ENCODE results near the gene NDUFAF7.
A peak's percentile ranks its signal among the peaks of the same experiment; 100 is the strongest.
"Not testable (repeated sequence)": the region's sequence is repeated elsewhere in the genome, so short reads cannot be mapped to it uniquely, and the experiment has no call there.

Gene NDUFAF7

DNA sequence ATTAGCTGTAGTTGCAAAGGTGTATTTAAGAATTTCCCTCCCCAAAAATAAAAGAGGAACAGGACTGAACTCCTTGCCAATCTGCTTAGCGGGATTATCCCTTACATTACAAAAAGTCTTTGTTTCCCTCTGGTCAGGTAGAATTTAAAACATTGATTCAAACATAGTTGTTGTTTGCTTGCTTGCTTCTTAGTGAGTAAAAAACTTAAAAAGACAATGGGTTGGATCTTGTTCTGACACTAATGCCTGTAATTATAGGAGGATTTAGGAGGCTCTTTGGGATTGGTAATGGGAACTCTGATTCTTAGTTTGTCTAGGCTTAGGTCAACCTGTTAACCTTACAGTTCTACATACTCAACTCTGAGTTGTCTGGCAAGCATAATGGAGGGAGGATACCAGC is 38.9 kb upstream of the NDUFAF7 start:
- Histone ChIP-seq H2BK5ac (ENCODE audit: low read depth, low read length, poor library complexity, severe bottlenecking) (no peak overlapping the region), H3K18ac (ENCODE audit: low read depth in 1 of 2, low read length in 2 of 2) (no peak overlapping the region), H3K4me2 (ENCODE audit: low read length, poor library complexity, severe bottlenecking) (no peak overlapping the region), H2BK12ac (ENCODE audit: low read length in 2 of 2) (no peak overlapping the region), H4K91ac (ENCODE audit: low read length) (no peak overlapping the region), H2AK5ac (ENCODE audit: low read length, severe bottlenecking) (no peak overlapping the region), H3K14ac (ENCODE audit: low read length in 2 of 2) (no peak overlapping the region), H3K79me1 (replicated peaks; ENCODE audit: low read length, poor library complexity, severe bottlenecking) (no peaks in the 10 kb centered on the region), H3K9ac (ENCODE audit: low read length) (no peak overlapping the region), H3K9me3 (ENCODE audit: control insufficient read depth, low read length) (no peaks in the 10 kb centered on the region), H3K36me3 (ENCODE audit: control insufficient read depth in 1 of 2, insufficient read depth in 2 of 2, low read depth in 1 of 2, low read length in 2 of 2) (no peaks in the 10 kb centered on the region), H3K4me3 (ENCODE audit: insufficient read depth in 1 of 2, low read depth in 1 of 2, low read length in 2 of 2) (no peak overlapping the region), H3K27ac (ENCODE audit: low read length, poor library complexity, severe bottlenecking) (no peak overlapping the region), H2BK120ac (ENCODE audit: low read depth, low read length) (no peak overlapping the region), H3K23ac (ENCODE audit: low read length in 2 of 2) (no peak overlapping the region), H3K4ac (ENCODE audit: low read depth in 1 of 2, low read length in 2 of 2) (no peak overlapping the region), H3K27me3 (ENCODE audit: control insufficient read depth in 1 of 2, insufficient read depth in 1 of 2, low read length in 2 of 2) (no peaks in the 10 kb centered on the region), H2BK15ac (ENCODE audit: low read depth, poor library complexity, severe bottlenecking) (no peak overlapping the region), H4K8ac (ENCODE audit: low read length) (no peak overlapping the region), H3K4me1 (ENCODE audit: control insufficient read depth, insufficient read depth, low read depth, low read length) (peaks cover 9% of the 10 kb centered on the region), H2AFZ (ENCODE audit: low read depth, low read length) (no peak overlapping the region)
- no CpG with 5 or more reads among the region's 1 CpG for WGBS
- no peak for DNase-seq

- WGBS = 89% methylated on average over 20 of the region's 20 CpGs
- H3K14ac ChIP-seq (ENCODE audit: low read length in 2 of 2); H3K27me3 ChIP-seq (ENCODE audit: control insufficient read depth in 1 of 2, insufficient read depth in 1 of 2, low read length in 2 of 2): not testable (repeated sequence)
Observed at GRCh38 chr2:37195862-37196319, 35.6 kb upstream of the NDUFAF7 start.

GRCh38 chr2:37196320-37197195 is 34.9 kb upstream of the NDUFAF7 start, which contains the start of gene CEBPZOS:
CEBPZOS (plus strand) TSS chr2:37196496; CDS start chr2:37199705, 3,209 bp downstream.
- H3K4me1 ChIP-seq (ENCODE audit: control insufficient read depth, insufficient read depth, low read depth, low read length) = peaks cover 7% of the 10 kb centered on the region
- no peak within 1 kb of the TSS for H2BK5ac ChIP-seq (ENCODE audit: low read depth, low read length, poor library complexity, severe bottlenecking)
- peak; percentile 82 for DNase-seq
- H3K9me3 ChIP-seq (ENCODE audit: control insufficient read depth, low read length) = no peaks in the 10 kb centered on the region
- H2BK12ac ChIP-seq (ENCODE audit: low read length in 2 of 2) = no peak within 1 kb of the TSS
- peak within 1 kb of the TSS; percentile 58 for H3K27ac ChIP-seq (ENCODE audit: low read length, poor library complexity, severe bottlenecking)
- no peak within 1 kb of the TSS for H3K14ac ChIP-seq (ENCODE audit: low read length in 2 of 2)
- H2BK120ac ChIP-seq (ENCODE audit: low read depth, low read length) = no peak within 1 kb of the TSS
- no peak within 1 kb of the TSS for H3K23ac ChIP-seq (ENCODE audit: low read length in 2 of 2)
- H2AK5ac ChIP-seq (ENCODE audit: low read length, severe bottlenecking) = no peak within 1 kb of the TSS
- peak within 1 kb of the TSS; percentile 77 to 87 for H3K4ac ChIP-seq (ENCODE audit: low read depth in 1 of 2, low read length in 2 of 2)
- H3K36me3 ChIP-seq (ENCODE audit: control insufficient read depth in 1 of 2, insufficient read depth in 2 of 2, low read depth in 1 of 2, low read length in 2 of 2) = peaks cover 4 to 18% of the 10 kb centered on the region in 2 experiments
- H3K18ac ChIP-seq (ENCODE audit: low read depth in 1 of 2, low read length in 2 of 2) = peak within 1 kb of the TSS; percentile 79 to 98
- H4K8ac ChIP-seq (ENCODE audit: low read length) = peak within 1 kb of the TSS; percentile 93
- peak within 1 kb of the TSS; percentile 71 for H4K91ac ChIP-seq (ENCODE audit: low read length)
- H3K79me1 ChIP-seq (replicated peaks; ENCODE audit: low read length, poor library complexity, severe bottlenecking) = peaks cover 6% of the 10 kb centered on the region
- under 1% methylated on average over 71 of the region's 72 CpGs for WGBS
- peak within 1 kb of the TSS; percentile 57 for H2BK15ac ChIP-seq (ENCODE audit: low read depth, poor library complexity, severe bottlenecking)
- no peaks in the 10 kb centered on the region for H3K27me3 ChIP-seq (ENCODE audit: control insufficient read depth in 1 of 2, insufficient read depth in 1 of 2, low read length in 2 of 2)
- peak within 1 kb of the TSS; percentile 83 for H2AFZ ChIP-seq (ENCODE audit: low read depth, low read length)
- peak within 1 kb of the TSS; percentile 64 for H3K4me2 ChIP-seq (ENCODE audit: low read length, poor library complexity, severe bottlenecking)
- H3K4me3 ChIP-seq (ENCODE audit: insufficient read depth in 1 of 2, low read depth in 1 of 2, low read length in 2 of 2) = peak within 1 kb of the TSS; percentile 82 to 84
- peak within 1 kb of the TSS; percentile 92 for H3K9ac ChIP-seq (ENCODE audit: low read length)

More at GRCh38 chr2:37195862-37196319, 35.6 kb upstream of the NDUFAF7 start:
- H4K91ac ChIP-seq (ENCODE audit: low read length); H3K4ac ChIP-seq (ENCODE audit: low read depth in 1 of 2, low read length in 2 of 2); H3K4me1 ChIP-seq (ENCODE audit: control insufficient read depth, insufficient read depth, low read depth, low read length); H2BK12ac ChIP-seq (ENCODE audit: low read length in 2 of 2); H3K18ac ChIP-seq (ENCODE audit: low read depth in 1 of 2, low read length in 2 of 2); H3K79me1 ChIP-seq (replicated peaks; ENCODE audit: low read length, poor library complexity, severe bottlenecking); H2AK5ac ChIP-seq (ENCODE audit: low read length, severe bottlenecking); H2BK120ac ChIP-seq (ENCODE audit: low read depth, low read length); H3K27ac ChIP-seq (ENCODE audit: low read length, poor library complexity, severe bottlenecking); H3K23ac ChIP-seq (ENCODE audit: low read length in 2 of 2); H3K9me3 ChIP-seq (ENCODE audit: control insufficient read depth, low read length); H2BK5ac ChIP-seq (ENCODE audit: low read depth, low read length, poor library complexity, severe bottlenecking); DNase-seq: not testable (repeated sequence)
- Histone ChIP-seq H2BK15ac (ENCODE audit: low read depth, poor library complexity, severe bottlenecking) (peak overlapping the region; percentile 57), H2AFZ (ENCODE audit: low read depth, low read length) (peak overlapping the region; percentile 83), H3K4me2 (ENCODE audit: low read length, poor library complexity, severe bottlenecking) (peak overlapping the region; percentile 64), H3K9ac (ENCODE audit: low read length) (peak overlapping the region; percentile 92), H4K8ac (ENCODE audit: low read length) (peak overlapping the region; percentile 47), H3K36me3 (ENCODE audit: control insufficient read depth in 1 of 2, insufficient read depth in 2 of 2, low read depth in 1 of 2, low read length in 2 of 2) (peaks cover 4 to 11% of the 10 kb centered on the region in 2 experiments), H3K4me3 (ENCODE audit: insufficient read depth in 1 of 2, low read depth in 1 of 2, low read length in 2 of 2) (peak overlapping the region in 1 of 2 experiments; percentile 82)

GRCh38 chr2:37198681-37199065 is 32.8 kb upstream of the NDUFAF7 start:
- WGBS = 79% methylated on average over 8 of the region's 8 CpGs

More at GRCh38 chr2:37198681-37199065, 32.8 kb upstream of the NDUFAF7 start:
- Histone ChIP-seq H3K9me3 (ENCODE audit: control insufficient read depth, low read length) (peaks cover 2% of the 10 kb centered on the region), H2AFZ (ENCODE audit: low read depth, low read length) (no peak overlapping the region), H3K23ac (ENCODE audit: low read length in 2 of 2) (no peak overlapping the region), H3K36me3 (ENCODE audit: control insufficient read depth in 1 of 2, insufficient read depth in 2 of 2, low read depth in 1 of 2, low read length in 2 of 2) (peaks cover 7 to 37% of the 10 kb centered on the region in 2 experiments), H4K8ac (ENCODE audit: low read length) (no peak overlapping the region), H3K79me1 (replicated peaks; ENCODE audit: low read length, poor library complexity, severe bottlenecking) (peaks cover 7% of the 10 kb centered on the region), H2BK5ac (ENCODE audit: low read depth, low read length, poor library complexity, severe bottlenecking) (no peak overlapping the region), H2BK15ac (ENCODE audit: low read depth, poor library complexity, severe bottlenecking) (no peak overlapping the region), H3K4me1 (ENCODE audit: control insufficient read depth, insufficient read depth, low read depth, low read length) (peaks cover 5% of the 10 kb centered on the region), H3K18ac (ENCODE audit: low read depth in 1 of 2, low read length in 2 of 2) (no peak overlapping the region), H2BK12ac (ENCODE audit: low read length in 2 of 2) (no peak overlapping the region), H4K91ac (ENCODE audit: low read length) (no peak overlapping the region), H3K27ac (ENCODE audit: low read length, poor library complexity, severe bottlenecking) (no peak overlapping the region), H2AK5ac (ENCODE audit: low read length, severe bottlenecking) (no peak overlapping the region), H2BK120ac (ENCODE audit: low read depth, low read length) (no peak overlapping the region), H3K4ac (ENCODE audit: low read depth in 1 of 2, low read length in 2 of 2) (no peak overlapping the region), H3K4me3 (ENCODE audit: insufficient read depth in 1 of 2, low read depth in 1 of 2, low read length in 2 of 2) (no peak overlapping the region), H3K14ac (ENCODE audit: low read length in 2 of 2) (no peak overlapping the region), H3K9ac (ENCODE audit: low read length) (no peak overlapping the region), H3K4me2 (ENCODE audit: low read length, poor library complexity, severe bottlenecking) (no peak overlapping the region), H3K27me3 (ENCODE audit: control insufficient read depth in 1 of 2, insufficient read depth in 1 of 2, low read length in 2 of 2) (no peaks in the 10 kb centered on the region)
- no peak for DNase-seq

All from mesenchymal stem cell (in vitro differentiated cells and primary cell).